Muscle of leg (tissue), 11 donors: ENCODE measurements around the gene YEATS4. TPM values are rescaled to one million over a fixed set of nuclear protein-coding genes. Genes with fewer than 3 reads are reported as not detected.
A peak's percentile ranks its signal among the peaks of the same experiment; 100 is the strongest.

ENCODE experiments used
- DNase-seq: peaks from one replicate; pipeline ENCODE4 v3.0.0; 2013
- H3K27ac ChIP-seq: one replicate; pipeline ENCODE4 v1.5.1; 2013; ENCODE audit warnings: mild to moderate bottlenecking, low read length, control low read depth
- H3K27me3 ChIP-seq: one replicate; pipeline ENCODE4 v1.6.1; 2013; ENCODE audit warnings: low read length; ENCODE audit not compliant: control insufficient read depth, insufficient read depth
- H3K36me3 ChIP-seq: one replicate; pipeline ENCODE4 v1.6.1; 2013; ENCODE audit warnings: low read length; ENCODE audit not compliant: control insufficient read depth, insufficient read depth
- H3K4me1 ChIP-seq: one replicate; pipeline ENCODE4 v1.6.1; 2013; ENCODE audit warnings: low read length; ENCODE audit not compliant: control insufficient read depth, insufficient read depth
- H3K4me3 ChIP-seq: one replicate; pipeline ENCODE4 v1.5.1; 2013; ENCODE audit warnings: low read length, control low read depth
- H3K9me3 ChIP-seq: replicated peaks from 2 replicates; pipeline ENCODE4 v1.6.1; 2013; ENCODE audit warnings: low read depth, low read length; ENCODE audit not compliant: control insufficient read depth
- WGBS: methylation state at CpG from one replicate; pipeline ENCODE4 v1.1.5; 2013; ENCODE audit warnings: missing lambda C conversion rate; ENCODE audit not compliant: insufficient coverage; 5-methylcytosine and 5-hydroxymethylcytosine counted together
- polyA plus RNA-seq, 8 donors: library from polyadenylated mRNA; unstranded; fragments of 120-200 nt; gene quantifications; one replicate each; pipeline versions ENCODE4 v1.2.1 to v1.2.3, GENCODE V29; 2013; ENCODE audit warnings: inconsistent platforms in 1 of 8, low replicate concordance in 1 of 8; ENCODE audit not compliant: insufficient read length in 8 of 8, insufficient read depth in 1 of 8
- total RNA-seq: library from RNA; stranded (reverse); fragments of 120-200 nt; gene quantifications from one replicate; pipeline ENCODE4 v1.2.4, GENCODE V29; 2013

Gene YEATS4
- total and polyA plus RNA-seq, 9 donors: 11.4 to 16.1 (median 14.4) TPM

DNA sequence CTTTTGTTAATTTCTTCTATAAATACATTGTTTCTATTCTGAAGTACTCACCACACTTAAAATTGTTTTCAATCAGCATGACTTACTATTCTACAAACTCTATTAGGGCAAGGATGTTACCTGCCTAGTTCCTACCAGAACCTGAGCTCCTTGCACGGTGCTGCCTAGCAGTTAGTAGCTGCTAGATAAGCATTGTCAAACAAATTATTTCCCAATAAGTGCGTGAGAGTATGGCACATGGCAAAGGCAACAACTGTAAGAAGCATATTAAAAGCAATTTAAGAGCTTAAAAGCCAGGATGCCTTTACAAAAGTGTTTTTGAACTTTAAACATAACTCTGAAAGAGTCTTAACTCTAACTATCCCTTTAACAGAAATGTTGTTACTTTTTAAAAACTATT, 19.5 kb upstream of the YEATS4 start:
- Histone ChIP-seq H3K27me3 (no peaks in the 10 kb centered on the region), H3K4me1 (no peaks in the 10 kb centered on the region), H3K27ac (no peak overlapping the region), H3K4me3 (no peak overlapping the region), H3K36me3 (no peaks in the 10 kb centered on the region), H3K9me3 (no peaks in the 10 kb centered on the region)
- DNase-seq: no peak
- WGBS: no CpG with 5 or more reads among the region's 2 CpGs

DNA sequence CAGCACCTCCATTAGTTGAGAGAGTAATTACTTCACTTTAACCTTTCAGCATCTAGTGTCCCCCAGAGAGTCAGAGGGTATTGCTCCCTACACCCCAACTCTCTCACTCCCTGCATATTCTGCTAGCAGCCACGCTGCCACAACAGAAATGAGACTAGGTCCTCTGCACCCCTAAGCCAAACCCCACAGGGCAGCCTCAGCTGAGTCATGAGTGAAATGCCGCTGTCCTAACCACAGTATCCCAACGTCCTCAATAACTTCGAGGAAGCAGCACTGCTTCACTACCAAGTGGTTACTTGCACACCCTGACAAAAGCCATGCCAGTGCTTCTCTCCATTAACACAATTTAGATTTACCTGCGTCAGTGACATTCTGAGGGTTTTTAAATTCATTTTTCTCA, 18.2 kb upstream of the YEATS4 start:
- 56% methylated on average over 4 of the region's 5 CpGs for WGBS
- Histone ChIP-seq H3K4me1 (no peaks in the 10 kb centered on the region), H3K27ac (no peak overlapping the region), H3K4me3 (no peak overlapping the region), H3K9me3 (no peaks in the 10 kb centered on the region), H3K27me3 (no peaks in the 10 kb centered on the region), H3K36me3 (no peaks in the 10 kb centered on the region)
- no peak for DNase-seq

DNA sequence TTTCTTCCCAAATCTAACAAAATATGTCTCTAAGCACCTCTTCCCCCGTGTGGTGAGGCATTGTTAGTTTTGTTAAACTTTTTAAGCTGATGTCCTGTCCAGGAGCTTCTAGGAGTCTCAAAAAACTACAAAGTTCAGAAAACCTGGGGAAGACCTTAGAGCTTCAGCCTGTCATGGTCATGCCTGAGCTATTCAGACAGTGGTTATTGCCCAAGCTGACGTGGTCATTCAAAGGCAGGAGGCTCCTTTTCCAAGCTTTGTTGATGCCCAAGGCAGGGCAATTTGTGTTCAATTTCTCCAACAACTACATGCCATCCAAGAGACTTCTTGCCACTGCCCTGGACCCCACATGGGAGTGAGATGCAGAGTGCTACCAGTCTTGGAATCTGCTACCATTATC, 17.1 kb upstream of the YEATS4 start:
- no peaks in the 10 kb centered on the region for H3K9me3 ChIP-seq
- no peak overlapping the region for H3K27ac ChIP-seq
- DNase-seq: no peak
- 57% methylated on average over 1 of the region's 2 CpGs for WGBS
- no peaks in the 10 kb centered on the region for H3K36me3 ChIP-seq
- no peaks in the 10 kb centered on the region for H3K27me3 ChIP-seq
- no peak overlapping the region for H3K4me3 ChIP-seq
- no peaks in the 10 kb centered on the region for H3K4me1 ChIP-seq

DNA sequence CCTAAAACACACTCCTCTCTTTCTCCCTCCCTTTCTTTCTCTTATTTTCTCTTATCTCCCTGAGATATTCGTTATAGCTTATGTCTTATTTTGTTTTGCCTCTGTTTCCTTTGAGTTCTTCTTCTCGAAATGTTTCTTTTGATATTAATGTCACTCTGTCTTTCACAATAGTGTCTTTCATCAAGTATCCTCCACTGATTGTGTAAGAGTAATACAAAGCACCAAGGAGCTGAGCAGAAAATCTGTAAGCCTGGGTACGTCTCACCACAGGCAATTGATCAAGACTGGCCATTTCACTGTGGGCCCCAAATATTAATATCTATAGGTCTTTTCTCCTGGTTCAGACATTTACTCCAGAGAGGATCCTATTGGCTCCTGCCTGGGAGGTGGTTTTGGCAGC, 16.2 kb upstream of the YEATS4 start:
- no peaks in the 10 kb centered on the region for H3K27me3 ChIP-seq
- DNase-seq: no peak
- no peaks in the 10 kb centered on the region for H3K9me3 ChIP-seq
- no peak overlapping the region for H3K27ac ChIP-seq
- H3K36me3 ChIP-seq: no peaks in the 10 kb centered on the region
- H3K4me3 ChIP-seq: no peak overlapping the region
- no CpG with 5 or more reads among the region's 3 CpGs for WGBS
- H3K4me1 ChIP-seq: no peaks in the 10 kb centered on the region

DNA sequence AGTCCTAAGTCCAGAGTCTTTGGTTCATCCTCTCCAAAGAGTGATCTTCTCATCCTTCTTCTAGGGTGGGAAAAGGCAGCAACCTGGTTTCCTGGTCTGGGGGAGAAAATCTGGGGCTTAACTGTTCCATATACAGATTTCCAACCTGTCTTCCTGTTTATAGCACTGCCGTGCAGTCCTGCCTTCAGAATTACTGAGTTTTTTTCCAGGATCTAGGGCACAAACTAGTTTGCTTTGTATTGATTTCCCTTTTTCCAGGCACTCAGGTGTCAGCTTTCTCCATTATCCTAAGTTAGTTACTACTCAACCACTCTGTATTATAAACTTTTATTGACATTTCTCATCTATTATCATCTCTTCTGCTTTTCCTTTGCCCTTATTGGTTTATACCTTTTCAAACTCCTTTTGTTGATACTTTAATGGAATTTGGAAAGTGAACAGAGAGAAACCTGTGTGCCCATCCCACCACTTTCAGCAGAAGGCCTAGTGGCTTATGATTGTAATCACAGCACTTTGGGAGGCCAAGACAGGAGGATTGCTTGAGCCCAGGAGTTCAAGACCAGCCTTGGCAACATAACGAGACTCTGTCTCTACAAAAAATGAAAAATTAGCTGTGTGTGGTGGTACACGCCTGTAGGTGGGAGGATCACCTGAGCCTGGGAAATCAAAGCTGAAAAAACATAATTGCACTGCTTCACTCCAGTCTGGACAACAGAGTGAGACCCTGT, 15.5 kb upstream of the YEATS4 start:
- Histone ChIP-seq H3K27ac (no peak overlapping the region), H3K9me3 (no peaks in the 10 kb centered on the region), H3K4me3 (no peak overlapping the region), H3K27me3 (no peaks in the 10 kb centered on the region), H3K36me3 (no peaks in the 10 kb centered on the region), H3K4me1 (no peaks in the 10 kb centered on the region)
- no peak for DNase-seq
- 18% methylated on average over 1 of the region's 3 CpGs for WGBS

DNA sequence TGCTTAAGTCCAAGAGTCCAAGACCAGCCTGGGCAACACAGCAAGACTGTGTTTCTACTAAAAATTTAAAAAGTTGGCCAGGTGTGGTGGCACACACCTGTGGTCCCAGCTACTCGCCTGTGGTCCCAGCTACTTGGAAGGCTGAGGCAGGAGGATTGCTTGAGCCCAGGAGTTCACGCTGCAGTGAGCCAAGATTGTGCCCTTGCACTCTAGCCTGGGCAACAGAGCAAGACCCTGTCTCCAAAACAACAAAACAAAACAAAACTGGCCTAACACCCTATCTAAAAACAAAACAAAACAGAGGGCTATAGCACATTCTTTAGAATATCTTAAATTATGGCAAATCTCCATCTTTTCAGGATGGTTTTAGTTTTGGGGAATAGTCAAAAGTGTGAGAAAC, 14.5 kb upstream of the YEATS4 start:
- H3K27me3 ChIP-seq: no peaks in the 10 kb centered on the region
- H3K4me1 ChIP-seq: no peaks in the 10 kb centered on the region
- no peak for DNase-seq
- H3K27ac ChIP-seq: no peak overlapping the region
- H3K36me3 ChIP-seq: no peaks in the 10 kb centered on the region
- WGBS: 100% methylated on average over 1 of the region's 2 CpGs
- H3K4me3 ChIP-seq: no peak overlapping the region
- H3K9me3 ChIP-seq: no peaks in the 10 kb centered on the region

DNA sequence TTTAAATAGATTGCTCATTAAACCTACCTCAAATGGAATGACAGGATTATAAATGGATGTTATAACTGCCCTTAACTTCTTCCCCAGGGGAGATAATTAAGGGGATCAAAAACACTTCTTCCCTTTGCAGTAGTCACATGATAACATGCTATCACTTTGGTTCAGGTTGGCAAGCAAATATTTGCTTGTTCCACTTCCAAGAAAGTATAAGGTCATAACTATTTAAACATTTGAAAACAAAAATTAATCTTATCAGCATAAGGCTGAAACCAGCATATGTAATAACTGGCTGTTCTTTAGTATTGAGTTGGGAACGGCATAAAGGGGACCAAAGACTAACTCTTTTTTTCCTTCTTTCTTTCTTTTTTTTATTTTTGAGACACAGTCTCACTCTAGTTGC, 13.8 kb upstream of the YEATS4 start:
- DNase-seq: no peak
- H3K9me3 ChIP-seq: no peaks in the 10 kb centered on the region
- H3K27me3 ChIP-seq: no peaks in the 10 kb centered on the region
- no peak overlapping the region for H3K27ac ChIP-seq
- H3K4me3 ChIP-seq: no peak overlapping the region
- no peaks in the 10 kb centered on the region for H3K36me3 ChIP-seq
- WGBS: no CpG with 5 or more reads among the region's 1 CpG
- H3K4me1 ChIP-seq: no peaks in the 10 kb centered on the region

DNA sequence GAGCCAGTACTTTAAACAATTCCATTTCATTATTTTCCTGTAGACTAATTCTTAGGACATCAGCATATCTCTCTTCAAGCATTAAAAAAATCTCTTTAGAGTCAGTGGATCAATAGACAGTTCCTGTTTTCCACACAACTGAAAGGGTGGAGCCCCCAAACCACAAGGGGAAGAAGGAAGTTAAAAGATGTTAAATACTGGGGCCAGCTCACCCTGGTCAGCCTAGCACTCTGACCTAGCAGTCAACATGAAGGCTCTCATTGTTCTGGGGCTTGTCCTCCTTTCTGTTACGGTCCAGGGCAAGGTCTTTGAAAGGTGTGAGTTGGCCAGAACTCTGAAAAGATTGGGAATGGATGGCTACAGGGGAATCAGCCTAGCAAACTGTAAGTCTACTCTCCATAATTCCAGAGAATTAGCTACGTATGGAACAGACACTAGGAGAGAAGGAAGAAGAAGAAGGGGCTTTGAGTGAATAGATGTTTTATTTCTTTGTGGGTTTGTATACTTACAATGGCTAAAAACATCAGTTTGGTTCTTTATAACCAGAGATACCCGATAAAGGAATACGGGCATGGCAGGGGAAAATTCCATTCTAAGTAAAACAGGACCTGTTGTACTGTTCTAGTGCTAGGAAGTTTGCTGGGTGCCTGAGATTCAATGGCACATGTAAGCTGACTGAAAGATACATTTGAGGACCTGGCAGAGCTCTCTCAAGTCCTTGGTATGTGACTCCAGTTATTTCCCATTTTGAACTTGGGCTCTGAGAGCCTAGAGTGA, 11.2 kb upstream of the YEATS4 start, which contains the start of gene LYZ:
LYZ (plus strand) TSS at position 220 of the 777 bp plus-strand sequence; CDS start at position 248, 28 bp downstream.
- no peaks in the 10 kb centered on the region for H3K4me1 ChIP-seq
- H3K27me3 ChIP-seq: no peaks in the 10 kb centered on the region
- H3K27ac ChIP-seq: no peak within 1 kb of the TSS
- H3K4me3 ChIP-seq: no peak within 1 kb of the TSS
- DNase-seq: peak; percentile 46
- no peaks in the 10 kb centered on the region for H3K36me3 ChIP-seq
- H3K9me3 ChIP-seq: no peaks in the 10 kb centered on the region
- 100% methylated on average over 2 of the region's 4 CpGs for WGBS

DNA sequence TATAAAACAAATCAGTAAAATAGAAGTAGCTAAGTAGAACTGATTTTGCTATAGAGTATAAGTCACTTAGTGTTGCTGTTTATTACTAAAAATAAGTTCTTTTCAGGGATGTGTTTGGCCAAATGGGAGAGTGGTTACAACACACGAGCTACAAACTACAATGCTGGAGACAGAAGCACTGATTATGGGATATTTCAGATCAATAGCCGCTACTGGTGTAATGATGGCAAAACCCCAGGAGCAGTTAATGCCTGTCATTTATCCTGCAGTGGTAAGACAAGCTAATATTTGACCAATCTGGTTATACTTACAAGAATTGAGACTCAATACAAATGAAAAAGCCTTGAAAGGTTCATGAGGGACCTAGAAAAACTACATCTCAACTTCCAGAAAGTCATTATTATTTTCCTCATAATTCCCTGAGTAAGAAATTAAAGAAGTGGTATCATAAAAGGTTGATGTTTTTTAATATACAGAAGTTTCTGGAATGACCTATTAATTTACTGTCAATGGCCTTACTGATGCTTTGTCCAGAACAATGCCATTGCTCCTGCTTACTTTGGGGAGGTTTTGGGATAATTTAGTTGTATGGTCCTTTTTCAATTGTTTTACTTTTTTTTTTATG, 9.4 kb upstream of the YEATS4 start:
- no peaks in the 10 kb centered on the region for H3K4me1 ChIP-seq
- WGBS: 50% methylated on average over 1 of the region's 2 CpGs
- no peak overlapping the region for H3K4me3 ChIP-seq
- H3K9me3 ChIP-seq: no peaks in the 10 kb centered on the region
- DNase-seq: no peak
- H3K36me3 ChIP-seq: no peaks in the 10 kb centered on the region
- H3K27me3 ChIP-seq: no peaks in the 10 kb centered on the region
- H3K27ac ChIP-seq: no peak overlapping the region

DNA sequence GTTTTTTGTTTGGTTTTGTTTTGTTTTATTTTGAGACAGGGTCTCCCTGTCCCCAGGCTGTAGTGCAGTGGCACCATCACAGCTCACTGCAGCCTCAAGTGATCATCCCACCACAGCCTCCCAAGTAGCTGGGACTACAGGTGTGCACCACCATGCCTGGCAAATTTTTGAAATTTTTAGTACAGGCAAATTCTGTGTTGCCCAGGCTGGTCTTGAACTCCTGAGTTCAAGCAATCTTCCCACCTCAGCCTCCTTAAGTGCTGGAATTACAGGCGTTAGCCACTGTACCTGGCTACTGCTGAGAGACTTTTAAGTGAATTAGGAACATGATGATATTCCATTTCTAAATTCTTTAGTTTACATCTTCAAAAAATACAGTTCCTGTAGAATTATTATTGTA, 8.8 kb upstream of the YEATS4 start:
- no peak for DNase-seq
- Histone ChIP-seq H3K4me3 (no peak overlapping the region), H3K36me3 (no peaks in the 10 kb centered on the region), H3K4me1 (no peaks in the 10 kb centered on the region), H3K27ac (no peak overlapping the region), H3K9me3 (no peaks in the 10 kb centered on the region), H3K27me3 (no peaks in the 10 kb centered on the region)
- no CpG with 5 or more reads among the region's 1 CpG for WGBS
